Transverse colon (tissue), 4 donors: ENCODE results near the gene KCNN2.

Source experiments
- EP300 ChIP-seq: sonication (generic); formaldehyde crosslinking; IDR thresholded peaks from one replicate; pipeline ENCODE4 v1.6.1; 2017; ENCODE audit warnings: antibody characterized with exemption, low read depth
- POLR2A ChIP-seq: fragments of 450-650 bp; IDR thresholded peaks from one replicate; pipeline ENCODE4 v1.6.1; 2016; ENCODE audit warnings: antibody characterized with exemption, mild to moderate bottlenecking, moderate library complexity
- POLR2AphosphoS5 ChIP-seq, 3 donors: sonication (generic); formaldehyde crosslinking; IDR thresholded peaks; one replicate each; pipeline ENCODE4 v1.6.1; 2016; ENCODE audit warnings: antibody characterized with exemption in 3 of 3
- TF ChIP-seq, protein P1 (sequence below), 5 experiments: fragments of 200-600 bp in 3 of 5; fragments of 450-650 bp in 2 of 5; sonication (generic) in 3 of 5; IDR thresholded peaks; 1 replicate in 2 of 5; 2 replicates in 3 of 5; pipeline ENCODE4 v1.5.1; 2016 to 2017; ENCODE audit warnings: antibody characterized with exemption in 5 of 5, inconsistent platforms in 3 of 5, mild to moderate bottlenecking in 2 of 5, moderate library complexity in 1 of 5

DNA sequence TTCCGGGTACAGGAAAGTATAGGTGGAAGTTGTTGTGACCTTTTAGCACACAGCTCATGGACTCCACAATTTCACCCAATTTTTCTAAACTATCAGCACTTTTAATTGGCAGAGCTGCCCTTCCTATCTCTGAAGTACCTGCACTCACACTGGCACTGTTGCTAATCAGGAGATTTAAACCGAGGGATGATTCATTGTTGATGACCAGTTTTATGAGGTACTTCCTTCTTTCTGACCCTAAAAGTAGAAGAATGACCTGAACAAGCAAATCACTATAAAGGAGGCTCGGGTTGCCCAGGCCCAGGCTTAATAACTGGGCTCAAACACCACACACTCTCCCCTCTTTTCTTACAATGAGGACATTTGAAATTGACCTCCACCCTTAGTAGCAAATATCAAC, 105.9 kb downstream of the KCNN2 start:
- TF ChIP-seq POLR2A = no peak
- TF ChIP-seq, protein P1, sequence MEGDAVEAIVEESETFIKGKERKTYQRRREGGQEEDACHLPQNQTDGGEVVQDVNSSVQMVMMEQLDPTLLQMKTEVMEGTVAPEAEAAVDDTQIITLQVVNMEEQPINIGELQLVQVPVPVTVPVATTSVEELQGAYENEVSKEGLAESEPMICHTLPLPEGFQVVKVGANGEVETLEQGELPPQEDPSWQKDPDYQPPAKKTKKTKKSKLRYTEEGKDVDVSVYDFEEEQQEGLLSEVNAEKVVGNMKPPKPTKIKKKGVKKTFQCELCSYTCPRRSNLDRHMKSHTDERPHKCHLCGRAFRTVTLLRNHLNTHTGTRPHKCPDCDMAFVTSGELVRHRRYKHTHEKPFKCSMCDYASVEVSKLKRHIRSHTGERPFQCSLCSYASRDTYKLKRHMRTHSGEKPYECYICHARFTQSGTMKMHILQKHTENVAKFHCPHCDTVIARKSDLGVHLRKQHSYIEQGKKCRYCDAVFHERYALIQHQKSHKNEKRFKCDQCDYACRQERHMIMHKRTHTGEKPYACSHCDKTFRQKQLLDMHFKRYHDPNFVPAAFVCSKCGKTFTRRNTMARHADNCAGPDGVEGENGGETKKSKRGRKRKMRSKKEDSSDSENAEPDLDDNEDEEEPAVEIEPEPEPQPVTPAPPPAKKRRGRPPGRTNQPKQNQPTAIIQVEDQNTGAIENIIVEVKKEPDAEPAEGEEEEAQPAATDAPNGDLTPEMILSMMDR (IDR thresholded peaks at IDR 0.05) = no peak
- no peak for TF ChIP-seq EP300
- TF ChIP-seq POLR2AphosphoS5 (IDR thresholded peaks at IDR 0.05) = no peak
